Panc1 (cell line): ENCODE results near the gene DTX3. TPM values are rescaled to one million over a fixed set of nuclear protein-coding genes. Genes with fewer than 3 reads are reported as not detected.

ENCODE experiments used
- ATAC-seq: fragments of 200-7000 bp; cut with Tn5 transposase; 2 replicates; pipeline ENCODE4 v1.9.1; 2020; ENCODE audit warnings: mild to moderate bottlenecking, moderate library complexity
- BruUV-seq: library from RNA; stranded (reverse); fragments of 400-500 nt; replicated peaks from 2 replicates; lab custom pipeline; 2021; lab: Mats Ljungman, UMichigan
- CTCF ChIA-PET: fragments of 300-600 bp; sonication (Branson Sonifier 250); formaldehyde crosslinking; loops from one replicate; lab custom pipeline; 2022; ENCODE audit warnings: antibody characterized with exemption; lab: Charles Lee
- POLR2A ChIA-PET: fragments of 300-600 bp; sonication (Branson Sonifier 250); formaldehyde crosslinking; loops from one replicate; lab custom pipeline; 2022; ENCODE audit warnings: antibody characterized with exemption; lab: Charles Lee
- DNase-seq: peaks from one replicate; pipeline ENCODE4 v3.0.0-alpha.2; 2010; ENCODE audit warnings: low read depth, low spot score
- H3K27ac ChIP-seq: 2 replicates; pipeline ENCODE4 v1.5.1; 2011; ENCODE audit warnings: mild to moderate bottlenecking, low read length, inconsistent platforms
- H3K27me3 ChIP-seq: fragments of 200-500 bp; sonication (Bioruptor generic); 2 replicates; pipeline ENCODE4 v1.6.0; 2014; ENCODE audit warnings: low read length, inconsistent platforms; ENCODE audit not compliant: control insufficient read depth, insufficient read depth
- H3K36me3 ChIP-seq: fragments of 200-500 bp; sonication (Bioruptor generic); 2 replicates; pipeline ENCODE4 v1.5.1; 2014; ENCODE audit warnings: inconsistent platforms, mild to moderate bottlenecking, low read length, moderate library complexity; ENCODE audit not compliant: control insufficient read depth, insufficient read depth
- H3K4me1 ChIP-seq: 2 replicates; pipeline ENCODE4 v1.5.1; 2011; ENCODE audit warnings: inconsistent platforms, mild to moderate bottlenecking, low read length, moderate library complexity; ENCODE audit not compliant: control insufficient read depth, insufficient read depth
- H3K4me3 ChIP-seq, 2 experiments: 2 replicates each; pipeline ENCODE4 v1.5.1; 2011 to 2012; ENCODE audit warnings: low read depth in 2 of 2, low read length in 2 of 2, mild to moderate bottlenecking in 2 of 2, inconsistent platforms in 1 of 2, moderate library complexity in 1 of 2
- H3K9me3 ChIP-seq: fragments of 200-500 bp; sonication (Bioruptor generic); 2 replicates; pipeline ENCODE4 v1.5.1; 2014; ENCODE audit warnings: low read depth, mild to moderate bottlenecking, inconsistent platforms, low read length, moderate library complexity; ENCODE audit not compliant: control insufficient read depth, insufficient read depth
- CTCF ChIP-seq: fragments of 450-650 bp; IDR thresholded peaks from 2 replicates; pipeline ENCODE4 v1.5.1; 2017; ENCODE audit warnings: mild to moderate bottlenecking
- POLR2AphosphoS5 ChIP-seq: IDR thresholded peaks from 2 replicates; pipeline ENCODE4 v1.6.1; 2012; ENCODE audit warnings: mild to moderate bottlenecking, low read depth, low read length, moderate library complexity
- REST ChIP-seq, 2 experiments: IDR thresholded peaks; 2 replicates each; pipeline ENCODE4 v1.6.1; 2011 to 2012; ENCODE audit warnings: low read depth in 2 of 2, control low read depth in 1 of 2, low read length in 1 of 2, mild to moderate bottlenecking in 1 of 2, moderate library complexity in 1 of 2; ENCODE audit not compliant: insufficient read depth in 1 of 2
- SIN3A ChIP-seq: IDR thresholded peaks from 2 replicates; pipeline ENCODE4 v1.6.1; 2012; ENCODE audit warnings: low read depth, mild to moderate bottlenecking, low read length, moderate library complexity, borderline replicate concordance; ENCODE audit not compliant: insufficient read depth
- TCF7L2 ChIP-seq: IDR thresholded peaks from 2 replicates; pipeline ENCODE4 v1.6.1; 2011; ENCODE audit warnings: mild to moderate bottlenecking, low read depth, low read length, inconsistent platforms
- in situ Hi-C: cut with HindIII; loops from 2 replicates; pipeline ENCODE4 v1.10.0; 2016; ENCODE audit warnings: low sequenced_read_pairs, low pct_unique_long_range_greater_than_20kb
- intact Hi-C: fragments of 100-400 bp; cut with micrococcal nuclease; formaldehyde crosslinking; loops from one replicate; pipeline ENCODE4 v1.10.0; 2022; ENCODE audit not compliant: unreplicated experiment
- total RNA-seq: library from RNA; stranded (reverse); gene quantifications from one replicate; pipeline ENCODE4 v1.2.1, GENCODE V29; 2021; ENCODE audit not compliant: unreplicated experiment

The DTX3 gene
- total RNA-seq, 1 experiment from 2014 or later: 37.8 TPM

DNA sequence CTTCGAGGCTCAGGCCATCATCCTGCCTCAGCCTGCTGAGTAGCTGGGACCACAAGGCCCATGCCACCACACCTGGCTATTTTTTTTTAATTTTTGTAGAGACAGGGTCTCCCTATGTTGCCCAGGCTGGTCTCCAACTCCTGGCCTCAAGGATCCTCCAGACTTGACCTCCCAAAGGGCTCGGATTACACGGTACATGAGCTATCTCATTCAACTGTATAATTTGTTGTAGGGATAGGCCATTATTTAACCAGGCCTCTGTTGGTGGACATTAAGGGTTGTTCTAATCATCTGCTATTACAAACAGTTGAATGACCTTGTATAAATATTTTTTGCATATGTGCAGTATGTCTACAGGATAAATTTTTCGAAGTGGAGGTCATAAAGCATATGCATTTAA lies 45.8 kb upstream of the DTX3 start:
- ChIA-PET POLR2A (no interaction called here), CTCF (no interaction called here)
- no peaks in the 10 kb centered on the region for H3K4me1 ChIP-seq
- TF ChIP-seq REST (IDR thresholded peaks at IDR 0.05; ENCODE audit: insufficient read depth in 1 of 2, low read depth in 2 of 2, low read length in 1 of 2) (no peak), TCF7L2 (no peak), SIN3A (no peak), CTCF (no peak), POLR2AphosphoS5 (no peak)
- no peak overlapping the region for H3K27ac ChIP-seq
- H3K36me3 ChIP-seq: no peaks in the 10 kb centered on the region
- DNase-seq: no peak
- no peaks in the 10 kb centered on the region for H3K27me3 ChIP-seq
- H3K4me3 ChIP-seq: no peak overlapping the region
- no TSS peak for BruUV-seq
- H3K9me3 ChIP-seq: no peaks in the 10 kb centered on the region
- intact Hi-C loops (no loop called here), in situ Hi-C loops (no loop called here)
- no peak for ATAC-seq

DNA sequence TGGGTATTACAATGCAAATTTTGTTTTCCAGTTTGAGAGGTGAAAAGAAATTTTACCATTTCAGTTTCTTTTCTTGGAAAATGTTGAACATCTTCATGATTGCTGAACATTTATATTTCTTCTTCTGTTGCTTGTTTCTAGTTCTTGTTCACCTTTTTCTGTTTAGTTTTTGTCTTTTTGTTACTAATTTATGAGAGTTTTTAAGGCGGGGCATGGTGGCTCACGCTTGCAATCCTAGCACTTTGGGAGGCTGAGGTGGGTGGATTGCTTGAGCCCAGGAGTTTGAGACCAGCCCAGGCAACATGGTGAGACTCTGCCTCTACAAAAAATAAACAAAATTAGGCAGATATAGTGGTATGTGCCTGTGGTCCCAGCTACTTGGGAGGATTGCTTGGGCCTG lies 44.1 kb upstream of the DTX3 start:
- no TSS peak for BruUV-seq

More for the DNA sequence above, 44.1 kb upstream of the DTX3 start:
- DNase-seq (no peak), ATAC-seq (no peak)
- H3K36me3 ChIP-seq: no peaks in the 10 kb centered on the region
- H3K9me3 ChIP-seq: no peaks in the 10 kb centered on the region
- TF ChIP-seq REST (IDR thresholded peaks at IDR 0.05; ENCODE audit: insufficient read depth in 1 of 2, low read depth in 2 of 2, low read length in 1 of 2): no peak
- TF ChIP-seq CTCF: no peak
- no peak for TF ChIP-seq SIN3A
- no peak for TF ChIP-seq TCF7L2
- no peak for TF ChIP-seq POLR2AphosphoS5
- no peak overlapping the region for H3K4me3 ChIP-seq
- CTCF ChIA-PET: no interaction called here
- in situ Hi-C loops (no loop called here), intact Hi-C loops (no loop called here)
- no peaks in the 10 kb centered on the region for H3K27me3 ChIP-seq
- POLR2A ChIA-PET: no interaction called here
- H3K4me1 ChIP-seq: no peaks in the 10 kb centered on the region
- H3K27ac ChIP-seq: no peak overlapping the region
